HL-60 (cell line): ENCODE results near the gene ATRN.
A peak's percentile ranks its signal among the peaks of the same experiment; 100 is the strongest.

Source experiments
- DNase-seq, 2 experiments: peaks; one replicate each; pipeline ENCODE4 v3.0.0-alpha.2; 2010 to 2020; ENCODE audit warnings: low read depth in 1 of 2, low spot score in 1 of 2
- H3K27ac ChIP-seq: fragments of 250-450 bp; sonication (Bioruptor Pico); replicated peaks from 2 replicates; pipeline ENCODE4 v1.5.1; 2020; ENCODE audit warnings: mild to moderate bottlenecking, moderate library complexity
- H3K27me3 ChIP-seq: fragments of 250-450 bp; sonication (Bioruptor Pico); 2 replicates; pipeline ENCODE4 v1.5.1; 2021; ENCODE audit warnings: mild to moderate bottlenecking, moderate library complexity; ENCODE audit not compliant: insufficient read depth, poor library complexity, severe bottlenecking
- H3K4me3 ChIP-seq: replicated peaks from 2 replicates; pipeline ENCODE4 v1.5.1; 2011; ENCODE audit warnings: mild to moderate bottlenecking, control low read depth, low read length; ENCODE audit not compliant: insufficient read depth
- CTCF ChIP-seq: IDR thresholded peaks from one replicate; pipeline ENCODE4 v1.5.1; 2011; ENCODE audit warnings: low read length, control low read depth, inconsistent platforms; ENCODE audit not compliant: insufficient read depth
- GABPA ChIP-seq: IDR thresholded peaks from 2 replicates; pipeline ENCODE4 v1.6.1; 2012; ENCODE audit warnings: low read depth
- POLR2AphosphoS5 ChIP-seq: IDR thresholded peaks from 2 replicates; pipeline ENCODE4 v1.6.1; 2012; ENCODE audit warnings: low read depth
- REST ChIP-seq: IDR thresholded peaks from 2 replicates; pipeline ENCODE4 v1.6.1; 2012; ENCODE audit warnings: low read depth; ENCODE audit not compliant: insufficient replicate concordance
- SPI1 ChIP-seq: IDR thresholded peaks from 2 replicates; pipeline ENCODE4 v1.6.1; 2012; ENCODE audit warnings: low read depth, mild to moderate bottlenecking, borderline replicate concordance

The ATRN gene

DNA sequence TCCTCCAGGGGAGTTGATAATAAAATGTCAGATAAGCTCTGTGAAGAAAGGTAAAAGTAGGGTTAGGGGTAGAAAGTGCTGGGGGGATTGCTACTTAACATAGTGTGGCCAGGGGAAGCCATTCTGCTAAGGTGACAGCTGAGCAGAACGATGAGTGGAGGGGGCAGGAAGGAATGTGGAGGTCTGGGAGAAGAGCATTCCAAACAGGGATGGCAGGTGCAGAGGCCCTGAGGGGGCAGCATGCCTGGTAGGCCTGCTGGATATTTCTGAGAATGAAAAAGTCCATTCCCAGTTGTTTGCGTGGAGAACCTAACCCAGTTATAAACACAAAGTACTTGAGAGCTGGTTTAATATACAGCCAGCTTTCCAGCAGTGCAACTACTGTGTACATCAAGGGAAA, 183.1 kb downstream of the ATRN start:
- TF ChIP-seq CTCF: no peak
- no peak for TF ChIP-seq SPI1
- TF ChIP-seq POLR2AphosphoS5: no peak
- TF ChIP-seq REST: no peak
- TF ChIP-seq GABPA: no peak
- H3K27ac ChIP-seq: peak overlapping the region; percentile 59
- no peak overlapping the region for H3K4me3 ChIP-seq
- no peaks in the 10 kb centered on the region for H3K27me3 ChIP-seq
- no peak for DNase-seq

DNA sequence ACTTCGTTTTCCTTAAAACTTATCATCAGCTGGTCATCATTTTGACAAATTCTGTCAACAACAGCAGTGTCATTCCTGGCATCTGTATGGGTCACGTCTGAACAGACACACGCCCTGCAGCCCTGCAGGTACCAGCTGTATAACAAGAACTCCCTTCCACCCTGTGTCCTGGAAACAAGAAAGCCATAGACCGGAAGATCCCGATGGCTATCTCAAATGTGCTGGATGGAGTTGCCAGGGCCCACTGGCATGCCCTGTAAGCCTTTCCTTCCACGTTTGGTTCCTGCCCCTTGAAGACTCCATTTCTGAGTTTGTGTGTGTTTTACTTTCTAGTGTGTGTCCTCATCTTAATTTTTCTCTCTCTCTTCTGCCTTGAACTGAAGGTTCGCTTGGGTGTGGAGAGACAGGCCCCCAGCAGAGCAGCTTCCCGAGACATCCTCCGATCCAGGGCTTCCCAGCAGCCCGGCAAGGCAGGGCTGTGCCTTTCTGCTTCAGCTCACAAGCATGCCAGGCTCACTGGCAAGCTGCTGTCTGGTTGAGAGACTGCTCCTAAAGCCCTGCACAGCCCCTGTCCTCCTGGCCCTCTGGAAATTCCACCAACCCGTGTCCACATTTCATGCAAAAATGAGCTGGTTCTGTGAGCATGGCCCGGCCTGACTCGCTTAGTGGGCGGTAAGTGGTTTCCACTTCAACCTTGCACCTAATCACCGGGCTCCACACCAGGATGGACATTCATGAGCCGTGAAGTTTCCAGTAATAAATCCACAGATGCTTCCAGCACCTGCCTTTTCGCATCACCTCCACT, 183.7 kb downstream of the ATRN start:
- Histone ChIP-seq H3K27ac (no peak overlapping the region), H3K27me3 (peaks cover 1% of the 10 kb centered on the region), H3K4me3 (no peak overlapping the region)
- DNase-seq: no peak
- TF ChIP-seq REST (no peak), GABPA (no peak), POLR2AphosphoS5 (no peak), SPI1 (no peak), CTCF (no peak)

- no peak for DNase-seq
- peaks cover 7% of the 10 kb centered on the region for H3K27me3 ChIP-seq
- H3K4me3 ChIP-seq: no peak overlapping the region
- TF ChIP-seq GABPA (no peak), POLR2AphosphoS5 (no peak), CTCF (no peak), SPI1 (no peak), REST (no peak)
- no peak overlapping the region for H3K27ac ChIP-seq
Measured at GRCh38 chr20:3655131-3655405, 184.2 kb downstream of the ATRN start.
